GM21528 (cell line): ENCODE measurements around the gene RWDD3.

Experiments used
- ATAC-seq: cut with Tn5 transposase; IDR thresholded peaks from one replicate; pipeline ENCODE4 v1.9.1; 2021; ENCODE audit warnings: mild to moderate bottlenecking, moderate library complexity; ENCODE audit not compliant: unreplicated experiment, low FRiP score

RWDD3 gene

DNA sequence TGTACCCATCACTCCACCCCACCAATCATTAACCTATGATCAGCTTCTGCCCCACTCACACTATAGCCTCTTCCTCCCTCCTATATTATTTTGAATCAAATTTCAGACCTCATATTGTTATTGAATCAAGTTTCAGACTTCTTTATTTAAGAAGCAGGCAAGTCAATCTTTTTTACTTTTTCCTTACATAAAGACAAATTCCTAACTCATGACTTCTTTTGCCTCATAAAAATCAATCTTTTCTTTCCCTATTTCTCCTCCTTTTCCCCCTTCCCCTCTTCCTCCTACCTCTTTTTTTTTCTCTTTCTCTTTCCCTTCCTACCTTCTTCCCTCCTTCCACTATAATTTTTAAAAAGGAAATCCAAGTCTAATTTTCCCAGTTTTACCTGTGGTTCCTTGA lies 4.3 kb upstream of the RWDD3 start:
- no peak for ATAC-seq

DNA sequence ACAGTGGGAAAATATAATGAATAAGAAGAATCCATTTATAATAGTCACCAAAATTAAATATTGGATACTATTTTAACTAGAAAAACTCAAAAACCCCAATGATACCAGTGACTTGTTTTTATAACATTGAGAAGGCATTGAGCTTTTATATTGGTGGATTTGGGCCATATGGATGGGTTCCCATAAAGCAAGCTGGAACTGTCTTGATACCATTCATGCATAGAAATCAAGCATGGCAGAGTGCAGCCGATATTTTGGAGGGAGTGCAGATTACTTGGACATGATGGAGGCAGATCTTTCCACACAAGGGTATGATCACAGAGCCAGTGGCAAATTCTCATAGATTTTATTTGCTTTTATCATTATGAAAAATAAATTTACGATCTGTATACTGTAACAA lies 3.8 kb upstream of the RWDD3 start:
- ATAC-seq = no peak

DNA sequence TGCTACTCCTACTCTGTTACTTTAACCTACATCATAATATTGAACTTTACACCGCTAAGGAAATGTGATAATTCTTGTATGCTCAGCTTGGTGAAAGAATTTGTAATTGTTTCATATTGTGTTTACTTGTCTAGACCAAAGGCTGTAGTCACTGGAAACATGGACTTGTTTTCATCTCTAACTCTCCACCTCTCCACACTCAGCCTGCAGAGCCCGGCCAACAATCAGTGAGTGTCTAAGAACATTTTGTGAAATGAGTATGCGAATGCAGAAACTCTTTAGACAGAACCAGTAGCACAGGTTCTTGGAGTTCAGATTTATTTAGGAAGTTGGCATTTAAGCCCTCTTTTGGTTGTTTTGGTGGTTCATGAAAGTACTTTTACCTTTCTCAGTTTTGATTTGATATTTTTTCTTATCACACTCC lies 3.2 kb upstream of the RWDD3 start:
- ATAC-seq = no peak

DNA sequence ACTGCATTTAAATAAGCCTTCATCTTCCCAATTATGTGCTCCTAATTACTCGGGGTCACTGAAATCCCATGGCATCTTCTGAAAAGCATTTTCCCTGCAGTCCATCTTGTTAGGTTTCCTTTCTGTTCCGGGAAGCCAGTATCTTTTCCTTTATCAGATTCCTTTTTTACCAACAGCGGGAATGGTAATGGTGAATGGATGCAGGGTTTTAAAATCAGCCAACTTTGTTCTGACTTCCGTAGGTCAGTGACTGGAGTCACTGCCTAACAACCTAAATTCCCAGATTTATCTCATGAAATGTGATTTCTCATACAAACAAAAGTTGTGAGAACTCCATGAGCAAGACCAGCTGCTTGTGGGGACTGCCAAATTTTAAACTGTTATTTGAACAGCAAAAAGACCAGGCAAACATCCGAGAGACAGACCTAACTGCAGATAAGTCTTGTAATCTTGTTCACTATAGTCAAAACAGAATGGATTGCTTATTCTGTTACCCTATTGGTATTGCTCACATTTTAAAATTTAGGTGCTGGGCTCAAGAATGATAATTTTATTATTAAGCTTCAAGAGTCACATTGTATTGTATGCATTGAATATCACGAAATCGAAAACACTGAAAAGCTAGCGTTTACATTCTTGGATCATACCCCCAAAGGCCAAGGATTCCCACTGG lies 1.2 kb upstream of the RWDD3 start:
- no peak for ATAC-seq

DNA sequence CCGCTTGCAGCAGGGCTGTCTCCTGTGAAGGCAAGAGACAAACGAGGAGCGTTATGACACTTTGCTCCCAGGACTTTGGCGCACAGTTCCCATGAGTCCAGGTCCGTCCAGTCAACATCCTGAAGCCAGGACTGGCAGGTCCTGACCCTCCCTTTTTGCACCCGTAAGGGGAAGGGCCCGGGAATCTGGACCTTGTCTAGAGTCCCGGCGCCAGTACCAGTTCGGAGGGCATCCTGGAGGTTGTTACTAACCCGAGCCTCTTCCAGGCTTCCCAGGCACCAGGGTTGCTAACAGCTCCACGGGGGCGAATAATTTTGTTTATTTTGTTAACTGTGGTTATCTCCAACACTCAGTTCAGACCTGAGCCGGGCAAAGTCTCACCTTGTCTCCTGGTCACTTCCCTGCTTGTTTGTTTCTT lies 682 bp upstream of the RWDD3 start:
- ATAC-seq = no peak

DNA sequence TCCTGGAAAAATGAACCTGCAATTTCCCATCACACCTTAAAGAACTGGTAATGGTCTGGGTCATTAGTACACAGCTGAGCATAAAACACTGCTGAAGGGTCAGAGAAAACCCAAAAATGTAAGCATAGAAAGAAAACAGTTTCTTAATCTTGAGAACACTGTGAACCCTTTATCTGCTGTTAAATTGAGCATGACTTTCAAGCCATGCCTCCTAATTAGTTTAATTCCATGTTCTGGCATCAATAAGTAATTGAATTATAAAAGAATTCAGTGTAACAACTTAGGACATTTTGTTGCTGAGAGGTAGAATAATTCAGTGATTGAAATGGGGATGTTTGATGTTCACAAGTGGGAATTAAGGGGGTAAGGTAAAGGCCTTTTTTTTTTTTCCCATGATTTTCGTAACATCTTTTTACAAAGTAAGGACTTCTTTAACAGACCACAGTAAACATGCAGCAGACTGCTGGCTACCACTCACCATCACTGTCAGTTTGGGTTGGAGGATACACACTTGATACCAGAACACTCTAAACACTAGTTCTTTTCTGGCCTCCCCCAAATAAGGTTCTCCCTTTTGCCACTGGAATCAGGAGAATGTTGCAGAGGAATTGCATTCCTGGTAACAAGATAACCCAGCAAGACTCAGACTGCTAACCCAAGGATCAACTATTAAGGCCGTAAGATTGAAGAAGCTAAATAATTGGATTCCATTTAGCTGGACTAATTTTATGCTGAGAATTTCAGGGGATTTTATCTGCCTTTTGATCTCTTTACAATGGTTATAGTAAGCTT lies 3.0 kb downstream of the RWDD3 start:
- ATAC-seq = no peak

DNA sequence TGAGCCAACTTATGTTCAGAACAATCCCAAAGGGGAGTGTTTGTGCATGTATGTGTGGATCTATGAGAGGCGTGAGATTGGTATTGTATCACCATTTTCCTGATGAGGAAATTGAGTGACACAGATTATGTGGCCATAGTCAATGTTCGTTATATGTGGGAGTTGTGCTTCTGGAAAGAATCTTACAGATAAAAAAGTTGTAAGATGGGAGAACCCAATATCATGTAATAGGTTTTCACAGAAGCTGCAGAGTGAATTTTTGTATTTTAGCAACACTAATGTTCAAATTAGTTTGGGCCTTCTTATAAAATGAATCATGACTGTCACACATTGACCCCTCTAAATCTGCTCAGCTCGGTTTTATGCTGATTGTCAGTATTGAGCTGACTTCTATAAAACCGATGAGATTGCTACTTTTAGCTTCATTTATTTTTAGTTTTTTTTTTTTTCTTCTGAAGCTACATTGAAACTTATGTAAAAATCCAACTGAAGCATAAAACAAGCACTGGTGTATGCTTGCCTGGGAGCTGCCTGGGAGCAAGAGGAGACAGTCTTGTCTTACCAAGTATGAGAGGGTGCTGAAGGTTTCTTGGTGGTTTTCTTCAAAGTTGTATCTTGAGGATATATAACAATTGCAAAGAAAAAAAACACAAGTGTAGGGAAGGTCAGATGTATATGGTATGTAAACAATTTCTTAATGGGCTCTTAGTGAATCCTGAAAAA lies 4.1 kb downstream of the RWDD3 start:
- ATAC-seq = no peak

DNA sequence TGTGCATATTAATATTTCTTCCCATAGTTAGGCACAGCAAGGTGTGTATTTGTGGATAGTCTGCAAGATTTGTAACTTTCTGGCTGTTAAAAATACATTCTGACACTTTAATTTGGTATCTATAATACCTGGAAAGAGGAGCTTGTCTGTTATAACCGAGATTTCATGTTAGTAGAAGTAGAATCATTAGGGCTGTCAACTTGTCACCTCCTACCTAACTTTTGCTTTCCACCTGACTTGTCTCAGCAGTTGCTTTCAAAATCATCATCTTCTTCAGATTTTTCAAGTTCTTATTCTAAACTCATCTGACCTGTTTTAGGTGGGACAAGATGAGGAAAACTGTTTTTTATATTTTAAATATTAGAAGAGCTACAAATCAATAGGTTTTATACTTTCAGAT lies 11.0 kb downstream of the RWDD3 start:
- no peak for ATAC-seq

DNA sequence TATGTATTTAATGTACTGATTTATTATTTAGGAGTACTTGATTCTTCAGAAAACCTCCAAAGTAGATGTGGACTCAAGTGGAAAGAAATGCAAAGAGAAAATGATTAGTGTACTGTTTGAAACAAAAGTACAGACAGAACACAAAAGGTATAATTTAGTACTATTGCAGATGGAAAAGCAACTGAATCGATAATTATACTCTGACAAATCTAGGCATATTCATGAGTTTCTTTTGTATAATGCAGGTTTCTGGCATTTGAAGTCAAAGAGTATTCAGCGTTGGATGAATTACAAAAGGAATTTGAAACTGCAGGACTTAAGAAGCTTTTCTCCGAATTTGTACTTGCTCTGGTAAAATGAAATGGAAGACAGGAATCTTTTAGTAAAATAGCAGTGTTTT lies 12.5 kb downstream of the RWDD3 start:
- ATAC-seq = no peak

DNA sequence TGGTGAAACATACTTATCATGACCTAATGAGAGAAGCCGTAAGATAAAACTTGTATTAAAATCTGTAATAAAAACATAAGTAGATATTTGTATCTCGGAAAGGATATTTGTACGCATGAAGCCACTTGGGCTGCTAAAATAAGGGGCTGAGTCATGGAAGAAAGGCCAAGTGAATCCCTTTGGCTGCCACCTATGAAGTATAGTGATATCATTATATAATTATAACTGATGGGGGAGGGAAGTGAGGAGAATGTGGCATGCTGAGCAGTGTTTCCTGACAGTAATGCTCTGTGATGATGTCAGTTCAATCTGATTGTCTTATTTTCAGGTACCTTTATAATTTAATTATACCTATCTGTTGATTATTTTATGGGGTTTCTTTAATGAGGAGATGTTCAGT lies 13.6 kb downstream of the RWDD3 start:
- no peak for ATAC-seq

DNA sequence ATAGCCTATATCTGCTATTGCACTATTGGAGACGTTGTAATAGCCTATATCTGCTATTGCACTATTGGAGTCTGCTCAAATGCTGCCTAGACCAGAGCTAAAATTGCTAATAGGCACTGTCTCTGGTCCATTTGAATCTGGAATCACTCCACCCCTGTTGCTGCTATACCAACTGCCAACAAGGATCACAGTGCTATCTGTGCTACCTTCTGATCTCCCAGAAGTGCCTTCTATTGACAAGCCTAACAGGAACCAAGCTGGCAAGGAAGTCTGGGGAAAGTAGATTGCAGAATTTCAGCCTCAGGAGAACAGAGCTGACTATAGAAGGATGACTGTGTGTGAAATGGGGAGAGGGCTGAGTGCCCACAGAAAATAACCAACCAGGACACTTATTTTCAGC lies 15.9 kb downstream of the RWDD3 start:
- ATAC-seq = no peak

DNA sequence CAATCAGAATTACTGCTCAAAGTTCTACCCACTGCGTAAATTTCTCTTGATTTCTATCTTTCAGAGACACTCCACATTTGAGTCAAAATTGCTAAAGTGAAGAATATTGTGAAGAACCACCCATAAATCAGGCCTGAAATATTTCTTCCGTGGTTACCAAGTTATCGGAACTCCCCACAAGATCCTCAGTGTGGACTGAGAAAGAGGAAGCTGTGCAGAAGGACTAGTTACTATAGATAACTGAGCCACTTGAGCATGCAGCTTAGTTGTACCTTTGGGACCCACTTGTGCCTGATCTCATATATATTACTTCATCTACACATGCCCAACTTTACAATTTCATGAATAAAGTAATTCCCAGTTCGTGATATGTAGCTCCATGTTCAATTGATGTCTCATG lies 18.4 kb downstream of the RWDD3 start:
- ATAC-seq = no peak

DNA sequence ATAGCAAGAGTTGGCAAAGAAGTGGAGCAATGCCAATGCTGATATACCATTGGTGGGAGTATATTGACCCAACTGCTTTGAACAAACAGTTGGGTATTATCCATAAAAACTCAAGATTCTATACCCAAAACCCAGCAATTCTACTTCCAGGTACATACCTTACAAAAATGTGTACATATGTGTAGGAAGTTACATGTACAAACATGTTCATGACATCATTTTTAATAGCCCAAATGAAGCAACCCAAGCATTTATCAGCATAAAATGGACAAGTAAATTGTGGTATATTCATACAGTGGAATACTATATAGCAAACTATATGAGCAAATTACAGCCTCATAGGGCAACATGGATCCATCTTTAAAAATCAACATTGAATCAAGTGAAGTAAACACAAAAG lies 20.9 kb downstream of the RWDD3 start:
- no peak for ATAC-seq

DNA sequence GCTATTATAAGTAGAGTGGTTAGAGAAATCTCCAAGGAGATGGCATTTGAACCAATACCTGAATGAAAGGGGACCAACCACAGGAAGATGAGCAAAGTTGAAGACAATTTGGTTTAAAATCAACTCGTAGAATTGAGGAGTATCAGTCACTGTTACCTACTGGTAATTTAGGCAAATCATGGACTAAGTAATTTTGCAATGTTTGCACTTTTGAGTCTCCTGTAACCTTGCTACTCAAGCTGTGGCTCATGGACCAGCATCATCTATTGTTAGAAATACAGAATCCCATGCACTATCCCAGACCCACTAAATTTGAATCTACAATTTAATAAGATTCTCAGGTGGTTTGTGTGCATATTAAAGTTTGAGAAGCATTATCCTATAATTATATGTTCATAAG lies 21.8 kb downstream of the RWDD3 start:
- ATAC-seq = no peak

DNA sequence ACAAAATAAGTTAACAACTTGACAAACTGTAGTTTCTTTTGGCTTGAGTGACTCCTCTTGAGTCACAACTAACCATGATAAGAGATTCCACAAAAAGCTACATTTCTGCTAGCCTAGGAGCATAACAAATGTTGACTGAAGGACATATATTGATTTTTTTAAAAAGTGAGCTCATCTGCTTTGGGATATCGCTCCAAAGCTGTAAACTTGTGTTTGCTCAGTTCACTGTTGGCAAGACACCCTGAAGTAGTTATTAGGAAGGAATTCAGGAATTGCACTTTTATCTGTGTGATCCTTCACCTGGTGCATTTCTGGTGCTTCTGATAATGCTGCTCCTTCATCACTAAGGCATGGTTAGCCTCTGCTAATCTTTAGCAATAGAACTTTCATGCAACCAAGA lies 23.7 kb downstream of the RWDD3 start:
- no peak for ATAC-seq

DNA sequence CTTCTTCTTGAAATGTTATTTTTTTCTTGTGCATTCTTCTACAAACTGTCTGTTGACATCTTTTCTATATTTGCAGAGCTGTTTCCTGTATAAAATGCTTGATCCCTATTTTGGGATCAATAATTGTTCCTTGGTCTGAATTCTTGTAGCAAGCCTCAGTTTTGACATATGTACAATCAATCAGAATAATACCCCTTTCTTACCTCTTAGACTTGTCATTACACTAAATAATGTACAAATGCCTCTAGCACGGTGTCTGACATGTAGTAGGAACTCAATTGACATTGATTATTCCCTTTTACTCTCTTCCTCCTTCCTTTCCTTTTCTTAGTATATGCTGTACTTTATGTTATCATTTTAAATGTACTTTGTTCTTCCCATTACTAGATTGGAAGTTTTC lies 25.2 kb downstream of the RWDD3 start:
- ATAC-seq = no peak

DNA sequence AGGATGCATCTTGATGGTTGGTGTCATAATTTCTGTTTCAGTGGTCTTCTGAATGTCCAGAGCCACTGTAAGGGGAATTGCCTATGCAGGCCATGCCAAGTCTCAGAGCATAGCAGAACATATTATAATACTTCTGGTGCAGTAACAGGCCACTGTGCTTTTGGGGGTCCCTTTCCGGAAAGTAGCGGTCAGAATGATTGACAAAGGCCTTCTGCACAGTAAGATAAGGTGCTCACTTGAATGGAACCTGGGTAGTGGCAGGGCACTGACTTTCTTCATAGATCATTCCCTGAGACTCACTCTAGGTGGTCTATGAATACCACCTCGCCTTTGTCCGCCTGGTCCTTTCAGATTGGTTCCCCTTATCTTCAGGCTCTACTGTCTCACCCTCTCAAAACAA lies 28.9 kb downstream of the RWDD3 start:
- no peak for ATAC-seq

DNA sequence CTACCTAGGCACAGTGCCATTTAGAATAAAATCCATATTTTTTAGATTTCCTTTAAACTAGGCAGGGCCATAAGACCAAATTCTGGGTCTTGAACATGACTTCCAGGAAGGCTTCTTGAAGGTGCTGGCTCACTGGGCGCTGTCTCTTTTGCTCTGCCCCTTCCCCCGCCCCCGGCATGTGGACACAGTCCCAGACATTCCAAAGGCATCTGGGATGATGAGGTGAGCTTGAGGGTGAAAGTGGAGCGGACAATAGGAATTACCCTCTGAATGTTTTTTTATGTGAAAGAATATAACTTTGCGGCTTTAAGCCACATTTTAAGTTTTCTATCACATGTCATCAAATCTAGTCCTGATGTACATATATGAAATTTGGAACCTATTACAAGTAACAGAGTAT lies 29.4 kb downstream of the RWDD3 start:
- ATAC-seq = no peak

DNA sequence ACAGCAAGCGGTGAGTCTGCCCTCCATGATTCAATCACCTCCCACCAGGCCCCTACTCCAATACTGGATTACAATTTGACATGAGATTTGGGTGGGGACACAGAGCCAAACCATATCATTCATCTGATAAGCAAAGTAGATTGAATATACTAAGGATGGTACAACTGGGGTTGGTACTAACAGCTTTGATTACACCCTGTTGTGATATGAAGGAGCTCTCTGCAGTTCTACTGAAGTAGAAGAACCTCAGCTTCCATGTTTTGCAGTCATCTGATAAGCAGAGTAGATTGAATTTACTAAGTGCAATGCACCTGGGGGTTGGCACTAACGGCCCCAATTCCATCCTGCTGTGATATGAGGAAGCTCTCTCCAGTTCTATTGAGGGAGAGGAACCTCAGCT lies 31.1 kb downstream of the RWDD3 start:
- no peak for ATAC-seq

DNA sequence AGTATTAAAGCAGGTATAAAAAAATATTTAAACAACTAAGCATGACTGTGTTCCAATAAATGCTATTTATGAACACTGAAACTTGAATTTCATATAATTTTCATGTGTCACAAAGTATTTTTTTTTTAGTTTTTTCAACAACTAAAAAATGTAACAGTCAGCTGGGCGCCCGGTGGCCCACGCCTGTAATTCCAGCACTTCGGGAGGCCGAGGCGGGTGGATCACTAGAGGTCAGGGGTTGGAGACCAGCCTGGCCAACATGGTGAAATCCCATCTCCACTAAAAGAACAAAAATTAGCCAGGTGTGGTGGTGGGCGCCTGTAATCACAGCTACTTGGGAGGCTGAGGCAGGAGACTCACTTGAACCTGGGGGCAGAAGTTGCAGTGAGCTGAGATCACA lies 42.4 kb downstream of the RWDD3 start:
- no peak for ATAC-seq

DNA sequence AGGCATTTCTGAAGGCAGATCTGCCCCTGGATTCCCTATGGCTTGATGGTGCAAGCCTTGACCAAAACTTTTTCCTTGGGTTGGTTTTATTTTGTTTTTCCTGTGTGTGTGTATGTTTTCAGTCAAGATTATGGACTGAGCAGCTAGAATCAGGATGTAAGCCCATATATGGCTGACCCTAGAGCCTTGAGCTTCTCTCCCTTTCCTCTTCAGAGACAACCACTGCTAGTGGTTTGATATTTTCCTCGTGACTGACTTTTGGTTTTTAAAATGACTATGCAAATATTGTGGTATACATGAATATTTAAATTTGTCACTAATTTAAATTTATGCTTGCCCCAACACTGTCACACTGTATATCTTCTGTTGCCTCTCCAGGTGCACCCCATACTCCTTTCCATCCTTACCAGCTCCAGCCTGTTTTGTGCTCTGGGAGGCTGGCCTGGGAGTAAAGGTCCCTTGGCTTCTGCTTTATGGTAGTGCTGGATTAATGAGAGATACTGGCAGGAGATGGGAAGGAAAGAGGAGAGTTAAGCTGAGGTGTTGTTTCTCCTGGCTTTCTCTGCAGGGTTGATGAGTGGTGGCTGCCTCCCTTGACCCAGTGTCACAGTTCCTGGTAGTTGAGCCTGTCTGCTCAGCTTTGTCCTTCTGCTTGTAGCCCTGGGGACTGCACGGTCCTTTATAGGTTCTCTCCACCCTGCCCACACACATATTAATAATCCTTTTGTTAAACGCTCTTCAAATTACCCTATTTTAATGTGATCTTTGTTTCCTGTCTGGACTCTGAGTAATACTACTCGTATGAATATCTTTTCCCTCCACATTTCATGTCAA lies 44.4 kb downstream of the RWDD3 start:
- ATAC-seq = peak; percentile 75
